GM19328 (cell line): Measurements from ENCODE around the gene CAMTA1.

ENCODE experiments used
- ATAC-seq: cut with Tn5 transposase; IDR thresholded peaks from one replicate; pipeline ENCODE4 v1.9.1; 2021; ENCODE audit warnings: mild to moderate bottlenecking, moderate library complexity; ENCODE audit not compliant: unreplicated experiment

CAMTA1 gene

GRCh38 chr1:6951536-6951935 lies 166.3 kb downstream of the CAMTA1 start:
- no peak for ATAC-seq

- no peak for ATAC-seq
Measured at GRCh38 chr1:6953216-6953615, 168.0 kb downstream of the CAMTA1 start.

GRCh38 chr1:6953907-6954364 lies 168.7 kb downstream of the CAMTA1 start:
- ATAC-seq, result no peak

- ATAC-seq, result no peak
Measured at GRCh38 chr1:6954591-6954990, 169.3 kb downstream of the CAMTA1 start.

GRCh38 chr1:6955357-6956094 lies 170.3 kb downstream of the CAMTA1 start:
- no peak for ATAC-seq

GRCh38 chr1:6956488-6957159 lies 171.4 kb downstream of the CAMTA1 start:
- no peak for ATAC-seq

GRCh38 chr1:6957341-6957740 lies 172.1 kb downstream of the CAMTA1 start:
- ATAC-seq, result no peak

- no peak for ATAC-seq
Measured at GRCh38 chr1:6958407-6959030, 173.3 kb downstream of the CAMTA1 start.

GRCh38 chr1:6959491-6959890 lies 174.2 kb downstream of the CAMTA1 start:
- ATAC-seq, result no peak

- no peak for ATAC-seq
Measured at GRCh38 chr1:6960291-6960811, 175.1 kb downstream of the CAMTA1 start.

GRCh38 chr1:6960860-6961259 lies 175.6 kb downstream of the CAMTA1 start:
- no peak for ATAC-seq

- ATAC-seq, result no peak
Measured at GRCh38 chr1:6961289-6961688, 176.0 kb downstream of the CAMTA1 start.

GRCh38 chr1:6961905-6962477 lies 176.7 kb downstream of the CAMTA1 start:
- ATAC-seq, result no peak

- no peak for ATAC-seq
Measured at GRCh38 chr1:6962478-6962995, 177.3 kb downstream of the CAMTA1 start.

GRCh38 chr1:6962996-6963911 lies 178.0 kb downstream of the CAMTA1 start:
- ATAC-seq, result no peak

- no peak for ATAC-seq
Measured at GRCh38 chr1:6963912-6964307, 178.7 kb downstream of the CAMTA1 start.

GRCh38 chr1:6965083-6965934 lies 180.1 kb downstream of the CAMTA1 start:
- ATAC-seq, result no peak

GRCh38 chr1:6965935-6966241 lies 180.6 kb downstream of the CAMTA1 start:
- no peak for ATAC-seq

- no peak for ATAC-seq
Measured at GRCh38 chr1:6966326-6966725, 181.1 kb downstream of the CAMTA1 start.
